Gastrocnemius medialis (tissue), 4 donors: ENCODE measurements around the gene PSME3IP1.

Source experiments
- POLR2A ChIP-seq, 2 donors: fragments of 450-650 bp; IDR thresholded peaks; one replicate each; pipeline ENCODE4 v1.6.1; 2017; ENCODE audit warnings: antibody characterized with exemption in 2 of 2, mild to moderate bottlenecking in 2 of 2, moderate library complexity in 2 of 2
- TF ChIP-seq, protein P1 (sequence below), 5 experiments: fragments of 450-650 bp in 3 of 5; fragments of 200-600 bp in 2 of 5; sonication (generic) in 2 of 5; IDR thresholded peaks in 4 of 5; conservative IDR thresholded peaks in 1 of 5; 1 replicate in 4 of 5; 2 replicates in 1 of 5; pipeline ENCODE4 v1.5.1; 2016 to 2019; ENCODE audit warnings: antibody characterized with exemption in 5 of 5, mild to moderate bottlenecking in 3 of 5, moderate library complexity in 3 of 5

GRCh38 chr16:57178793-57179212, 7.0 kb downstream of the PSME3IP1 start:
- TF ChIP-seq, protein P1, sequence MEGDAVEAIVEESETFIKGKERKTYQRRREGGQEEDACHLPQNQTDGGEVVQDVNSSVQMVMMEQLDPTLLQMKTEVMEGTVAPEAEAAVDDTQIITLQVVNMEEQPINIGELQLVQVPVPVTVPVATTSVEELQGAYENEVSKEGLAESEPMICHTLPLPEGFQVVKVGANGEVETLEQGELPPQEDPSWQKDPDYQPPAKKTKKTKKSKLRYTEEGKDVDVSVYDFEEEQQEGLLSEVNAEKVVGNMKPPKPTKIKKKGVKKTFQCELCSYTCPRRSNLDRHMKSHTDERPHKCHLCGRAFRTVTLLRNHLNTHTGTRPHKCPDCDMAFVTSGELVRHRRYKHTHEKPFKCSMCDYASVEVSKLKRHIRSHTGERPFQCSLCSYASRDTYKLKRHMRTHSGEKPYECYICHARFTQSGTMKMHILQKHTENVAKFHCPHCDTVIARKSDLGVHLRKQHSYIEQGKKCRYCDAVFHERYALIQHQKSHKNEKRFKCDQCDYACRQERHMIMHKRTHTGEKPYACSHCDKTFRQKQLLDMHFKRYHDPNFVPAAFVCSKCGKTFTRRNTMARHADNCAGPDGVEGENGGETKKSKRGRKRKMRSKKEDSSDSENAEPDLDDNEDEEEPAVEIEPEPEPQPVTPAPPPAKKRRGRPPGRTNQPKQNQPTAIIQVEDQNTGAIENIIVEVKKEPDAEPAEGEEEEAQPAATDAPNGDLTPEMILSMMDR (IDR thresholded peaks at IDR 0.05 in 4 of 5, conservative IDR thresholded peaks at IDR 0.05 in 1 of 5): no peak
- no peak for TF ChIP-seq POLR2A (IDR thresholded peaks at IDR 0.05)
